Heart right ventricle (tissue), 16 donors: Measurements from ENCODE around the gene LRFN5. TPM values are rescaled to one million over a fixed set of nuclear protein-coding genes. Genes with fewer than 3 reads are reported as not detected.

Experiments
- ATAC-seq, 8 donors: fragments of 200-7000 bp; cut with Tn5 transposase; one replicate each; pipeline ENCODE4 v1.9.1; 2020; ENCODE audit warnings: mild to moderate bottlenecking in 8 of 8, moderate library complexity in 8 of 8, moderate number of reproducible peaks in 1 of 8
- DNase-seq, 2 donors: peaks; one replicate each; pipeline ENCODE4 v3.0.0-alpha.2; 2020
- H3K27ac ChIP-seq, 10 donors: fragments of 200-600 bp; sonication (generic) in 2 of 10; one replicate each; pipeline versions ENCODE4 v1.5.0 to v1.8.0; 2020 to 2022; ENCODE audit warnings: mild to moderate bottlenecking in 3 of 10
- H3K27me3 ChIP-seq, 7 donors: fragments of 200-600 bp; one replicate each; pipeline ENCODE4 v1.8.0; 2021 to 2022; ENCODE audit warnings: mild to moderate bottlenecking in 2 of 7
- H3K36me3 ChIP-seq, 9 donors: fragments of 200-600 bp; sonication (generic) in 1 of 9; one replicate each; pipeline versions ENCODE4 v1.5.0 to v1.8.0; 2020 to 2022; ENCODE audit warnings: mild to moderate bottlenecking in 2 of 9
- H3K4me1 ChIP-seq, 9 donors: fragments of 200-600 bp; sonication (generic) in 1 of 9; one replicate each; pipeline versions ENCODE4 v1.5.0 to v1.8.0; 2020 to 2022; ENCODE audit warnings: mild to moderate bottlenecking in 4 of 9
- H3K4me3 ChIP-seq, 10 donors: fragments of 200-600 bp; sonication (generic) in 2 of 10; one replicate each; pipeline versions ENCODE4 v1.5.0 to v1.8.0; 2020 to 2022; ENCODE audit warnings: mild to moderate bottlenecking in 7 of 10, moderate library complexity in 2 of 10
- H3K9me3 ChIP-seq, 11 donors: fragments of 200-600 bp in 10 of 11; sonication (generic) in 2 of 11; one replicate each; pipeline versions ENCODE4 v1.5.0 to v1.8.0; 2013 to 2022; ENCODE audit warnings: mild to moderate bottlenecking in 2 of 11, control low read depth in 1 of 11, moderate library complexity in 1 of 11
- CTCF ChIP-seq, 9 donors: fragments of 200-600 bp; sonication (generic) in 2 of 9; IDR thresholded peaks; one replicate each; pipeline versions ENCODE4 v1.5.0 to v1.8.0; 2021 to 2022; ENCODE audit warnings: antibody characterized with exemption in 9 of 9, mild to moderate bottlenecking in 5 of 9, moderate library complexity in 1 of 9
- WGBS, 2 donors: extraction: QIAGEN DNeasy Blood & Tissue Kit; methylation state at CpG; one replicate each; pipeline ENCODE4 v1.1.7; 2013; ENCODE audit warnings: inconsistent platforms in 1 of 2; 5-methylcytosine and 5-hydroxymethylcytosine counted together
- intact Hi-C, 10 donors: fragments of 100-400 bp; cut with DNase I; formaldehyde crosslinking; loops; one replicate each; pipeline versions ENCODE4 v1.11.1 to v1.14.2; 2022
- polyA plus RNA-seq, 2 donors: library from polyadenylated mRNA; stranded (reverse); fragments of 200-250 nt; gene quantifications; one replicate each; pipeline ENCODE4 v1.2.3, GENCODE V29; 2013
- total RNA-seq, 10 donors: library from RNA; stranded (reverse); fragmentation: NEBNext Ultra II Directional in 3 of 10; extraction: Animal tissue kit (Norgen Biotek cat#: 25700) in 3 of 10; gene quantifications; one replicate each; pipeline versions ENCODE4 v1.2.1 to v1.2.4, GENCODE V29; 2021 to 2023
- donor health status: Arrhythmogenic right ventricular cardiomyopathy.
- donor health status: ischemic (EF 13 %, LVEDD 7.1; RV severe dilation, severe dysfunction).
- donor health status: healthy with polysubstance abuse.
- donor health status: DM: no; HTN: yes; CAD: no.
- donor health status: DM: no; HTN: no; CAD: no.
- donor health status: ischemic (EF 25% LVEDD 6.9; RV normal size, moderate dysfunction).
- donor health status: ischemic (EF 25% LVEDD 5.7; RV mildly dilated, moderate dysfunction).
- donor health status: healthy.
- donor health status: DM: yes; HTN: yes; CAD: no.
- donor health status: Ischemic cardiomyopathy.
- donor health status: ischemic (EF 35%, LVEDD 5.7; RV mildly dilated, moderate dysfunction).
- donor health status: nonischemic (EF 11% LVEDD 7.7; RV severe dilation, severe dysfunction).
- donor health status: DM: yes; HTN: yes; CAD: no.
- donor health status: PGD.
- donor health status: ischemic (EF 29% LVEDD 5.4; RV normal size, mild dysfunction).
- donor health status: nonischemic (EF 23%, LVEDD 6.1; RV moderate dilation, normal function).

The LRFN5 gene
- total and polyA plus RNA-seq, 12 donors = 0.13 to 1.5 (median 0.49) TPM; not detected in 1

- no peaks in the 10 kb centered on the region for H3K36me3 ChIP-seq
- TF ChIP-seq CTCF (IDR thresholded peaks at IDR 0.05) = no peak
- H3K9me3 ChIP-seq = peaks cover 0 to 6% (median 0%) of the 10 kb centered on the region in 11 donors
- H3K27ac ChIP-seq = no peak overlapping the region
- H3K27me3 ChIP-seq = no peaks in the 10 kb centered on the region
- ATAC-seq (no peak), DNase-seq (no peak)
- intact Hi-C loops = no loop called here
- no peaks in the 10 kb centered on the region for H3K4me1 ChIP-seq
- H3K4me3 ChIP-seq = no peak overlapping the region
- WGBS, 2 donors = 40 to 60% methylated on average over 1 of the region's 1 CpG
These were observed 167.0 kb downstream of the LRFN5 start for GRCh38 chr14:41773536-41774279.

GRCh38 chr14:41782511-41782910 is 175.8 kb downstream of the LRFN5 start:
- intact Hi-C loops = no loop called here
- ATAC-seq (no peak), DNase-seq (no peak)
- no peaks in the 10 kb centered on the region for H3K36me3 ChIP-seq
- H3K4me3 ChIP-seq = no peak overlapping the region
- H3K9me3 ChIP-seq = no peaks in the 10 kb centered on the region
- H3K4me1 ChIP-seq = no peaks in the 10 kb centered on the region
- H3K27me3 ChIP-seq = no peaks in the 10 kb centered on the region
- no peak for TF ChIP-seq CTCF (IDR thresholded peaks at IDR 0.05)
- no peak overlapping the region for H3K27ac ChIP-seq

- Histone ChIP-seq H3K9me3 (no peaks in the 10 kb centered on the region), H3K27ac (no peak overlapping the region), H3K36me3 (no peaks in the 10 kb centered on the region), H3K4me1 (no peaks in the 10 kb centered on the region), H3K4me3 (no peak overlapping the region), H3K27me3 (no peaks in the 10 kb centered on the region)
- no peak for TF ChIP-seq CTCF (IDR thresholded peaks at IDR 0.05)
- WGBS, 2 donors = 79 to 81% methylated on average over 2 of the region's 2 CpGs
- intact Hi-C loops = no loop called here
- no peak for ATAC-seq
- no peak for DNase-seq
These were observed 176.7 kb downstream of the LRFN5 start for GRCh38 chr14:41783403-41783802.

- Histone ChIP-seq H3K4me3 (no peak overlapping the region), H3K27me3 (no peaks in the 10 kb centered on the region), H3K27ac (no peak overlapping the region), H3K36me3 (no peaks in the 10 kb centered on the region), H3K9me3 (no peaks in the 10 kb centered on the region), H3K4me1 (no peaks in the 10 kb centered on the region)
- intact Hi-C loops = no loop called here
- no peak for TF ChIP-seq CTCF (IDR thresholded peaks at IDR 0.05)
- ATAC-seq (no peak), DNase-seq (no peak)
- WGBS, 2 donors = 79 to 81% methylated on average over 6 of the region's 6 CpGs
These were observed 179.0 kb downstream of the LRFN5 start for GRCh38 chr14:41785696-41786095.
